Measurements from ENCODE around the gene LRRC18. TPM values are rescaled to one million over a fixed set of nuclear protein-coding genes. Genes with fewer than 3 reads are reported as not detected.

Gene LRRC18
- polyA plus RNA-seq (ENCODE audit: insufficient read length in 10 of 10), result under 1 TPM in 4 of 10 donors, not detected in 6; 0.10 to 0.15 (median 0.14) TPM
- long read RNA-seq, donor 1, result 0 reads
- long read RNA-seq, donor 2, result 0 reads
- long read RNA-seq, donor 3, result 0 reads
- long read RNA-seq, donor 4, result 0 reads
- long read RNA-seq, donor 5, result 0 reads
- long read RNA-seq, donor 6, result 0 reads
- long read RNA-seq, donor 7, result 0 reads
- long read RNA-seq, donor 8, result 0 reads
- long read RNA-seq, donor 9, result 0 reads

GRCh38 chr10:48939790-48940325, at the start of gene LRRC18:
Gene LRRC18 (minus strand): TSS chr10:48939840. CDS start chr10:48914155, 25,685 bp downstream.
- no peak for DNase-seq

- no peak for DNase-seq
Measured at GRCh38 chr10:48985621-48986158, 46.0 kb upstream of the LRRC18 start.

- no peak for DNase-seq
Measured at GRCh38 chr10:48983648-48984351, 44.2 kb upstream of the LRRC18 start.

DNA sequence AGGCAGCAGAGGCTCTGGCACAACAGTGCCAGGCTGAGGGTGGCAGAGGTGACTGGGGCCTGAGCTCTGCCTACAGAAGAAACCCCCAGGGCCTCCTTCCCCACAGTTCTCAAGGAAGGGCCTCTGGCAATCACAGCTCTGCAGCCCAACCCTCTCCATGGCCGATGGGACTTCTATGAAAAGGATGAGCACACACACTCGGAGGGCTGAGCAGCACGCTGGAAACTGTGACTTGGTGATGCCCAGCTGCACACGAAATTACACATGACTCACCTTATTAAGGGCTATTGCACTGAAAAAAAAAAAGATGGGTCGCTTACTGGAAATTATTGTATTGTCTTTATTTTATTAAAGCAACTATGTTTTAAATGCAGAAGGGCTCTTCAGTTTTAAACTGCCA, 42.9 kb upstream of the LRRC18 start:
- no peak for DNase-seq

DNA sequence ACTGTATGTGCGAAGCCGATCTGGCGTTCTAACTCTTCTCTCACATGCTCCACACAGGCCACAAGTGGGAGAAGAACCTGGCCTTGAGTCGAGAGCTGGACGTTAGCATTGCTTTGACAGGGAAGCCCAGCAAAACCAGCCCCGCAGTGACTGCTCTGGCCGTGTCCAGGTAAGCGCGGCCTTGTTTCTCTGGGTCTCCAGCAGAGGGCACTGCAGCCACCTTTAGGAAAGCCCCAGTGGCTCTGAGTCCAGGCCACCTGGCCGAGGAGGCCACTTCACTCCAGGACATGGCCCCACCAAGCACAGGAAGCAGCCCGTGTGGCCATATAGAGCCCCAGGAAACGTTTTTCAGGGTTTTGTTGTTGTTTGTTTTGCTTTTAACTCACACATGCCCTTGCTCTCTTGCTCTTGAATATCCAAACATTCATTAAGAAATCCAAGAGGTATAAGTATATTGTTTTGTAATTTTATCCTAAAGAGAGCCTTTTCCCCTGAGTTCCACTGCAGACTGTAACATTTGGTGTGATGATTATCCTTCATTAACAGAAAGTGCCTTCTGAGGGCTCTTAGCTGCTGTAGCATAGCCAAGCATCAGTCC, 41.8 kb upstream of the LRRC18 start:
- peak; percentile 26 to 66 (median 38) for DNase-seq

DNA sequence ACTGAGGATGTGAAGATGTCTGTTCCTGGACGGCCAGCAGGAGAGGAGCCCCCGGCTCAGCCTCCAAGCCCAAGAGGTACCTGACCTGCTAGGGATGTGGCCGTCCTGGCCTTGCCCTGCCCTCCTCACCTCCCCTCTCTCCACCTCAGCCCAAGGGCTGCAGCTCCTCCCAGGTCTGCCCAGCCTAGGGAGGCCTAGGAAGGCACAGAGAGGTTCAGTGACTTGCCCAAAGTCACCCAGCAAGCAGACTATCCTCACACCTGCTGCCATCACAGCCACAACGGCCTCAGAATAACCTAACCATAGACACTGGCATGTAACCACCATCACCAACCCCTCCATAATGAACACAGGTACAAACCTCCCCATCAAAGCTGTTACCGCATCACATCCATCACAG, 38.7 kb upstream of the LRRC18 start:
- no peak for DNase-seq

DNA sequence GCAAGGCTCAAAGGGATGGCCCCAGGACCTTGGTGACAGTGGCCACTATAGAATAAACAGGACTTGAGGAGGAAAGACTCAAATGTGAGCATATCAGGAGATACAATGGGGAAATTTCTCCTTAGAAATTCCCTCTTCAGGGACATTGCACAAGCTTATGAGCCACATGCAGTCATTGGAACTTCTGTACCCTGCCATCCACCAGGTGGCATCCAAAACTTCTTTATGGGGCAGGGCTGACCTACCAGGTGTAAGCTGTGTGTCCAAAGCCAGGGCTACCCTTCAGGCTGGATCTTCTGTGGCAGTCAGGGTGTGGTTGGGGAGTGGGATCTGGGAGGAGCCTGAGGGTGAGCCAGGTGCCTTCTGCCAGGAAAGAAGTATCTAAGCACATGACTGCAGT, 36.6 kb upstream of the LRRC18 start:
- DNase-seq, result peak in 1 of 3 donors; percentile 2

DNA sequence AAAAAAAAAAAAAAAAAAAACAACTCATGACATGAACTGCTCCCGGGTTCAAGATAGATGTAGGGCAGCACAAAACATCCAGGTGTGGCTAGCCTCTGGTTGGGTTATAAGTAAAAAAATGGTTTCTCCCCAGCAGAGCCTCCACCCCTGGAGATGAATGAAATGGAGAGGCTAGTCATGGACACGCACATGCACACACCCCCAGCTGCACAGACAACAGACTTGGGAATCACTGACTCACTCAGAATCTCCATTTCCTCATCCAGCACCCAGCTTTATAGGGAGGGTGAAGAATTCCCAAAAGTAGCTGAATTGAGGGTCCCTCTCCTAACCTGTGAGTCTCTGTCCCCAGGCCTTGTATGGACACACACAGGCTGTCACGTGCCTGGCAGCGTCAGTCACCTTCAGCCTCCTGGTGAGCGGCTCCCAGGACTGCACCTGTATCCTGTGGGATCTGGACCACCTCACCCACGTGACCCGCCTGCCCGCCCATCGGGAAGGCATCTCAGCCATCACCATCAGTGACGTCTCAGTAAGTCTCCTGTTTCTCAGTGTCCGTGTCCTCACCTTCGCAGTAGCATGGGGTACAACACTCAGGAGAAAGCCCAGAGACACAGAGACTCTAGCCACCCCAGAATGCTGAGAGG, 35.0 kb upstream of the LRRC18 start:
- no peak for DNase-seq

DNA sequence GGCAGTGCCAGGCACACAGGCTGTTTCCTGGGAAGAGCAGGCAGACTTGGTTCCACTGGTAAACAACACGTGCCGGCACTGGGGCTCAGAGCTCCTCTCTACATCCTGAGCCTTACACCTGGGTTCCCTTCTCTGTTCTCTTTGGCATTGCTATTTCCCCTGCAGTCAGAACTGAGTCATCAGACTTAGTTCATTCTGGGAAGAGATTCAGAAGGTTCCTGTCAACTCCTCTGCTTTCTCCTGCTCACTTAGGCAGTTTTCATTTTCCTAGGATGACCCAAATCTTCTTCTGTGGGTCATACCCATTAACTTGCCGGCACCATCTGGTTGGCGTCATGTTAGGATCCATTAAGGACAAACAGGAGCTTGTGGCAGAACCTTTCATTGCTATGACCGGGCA, 33.4 kb upstream of the LRRC18 start:
- DNase-seq, result no peak

GRCh38 chr10:48970654-48971053, 31.0 kb upstream of the LRRC18 start:
- no peak for DNase-seq

DNA sequence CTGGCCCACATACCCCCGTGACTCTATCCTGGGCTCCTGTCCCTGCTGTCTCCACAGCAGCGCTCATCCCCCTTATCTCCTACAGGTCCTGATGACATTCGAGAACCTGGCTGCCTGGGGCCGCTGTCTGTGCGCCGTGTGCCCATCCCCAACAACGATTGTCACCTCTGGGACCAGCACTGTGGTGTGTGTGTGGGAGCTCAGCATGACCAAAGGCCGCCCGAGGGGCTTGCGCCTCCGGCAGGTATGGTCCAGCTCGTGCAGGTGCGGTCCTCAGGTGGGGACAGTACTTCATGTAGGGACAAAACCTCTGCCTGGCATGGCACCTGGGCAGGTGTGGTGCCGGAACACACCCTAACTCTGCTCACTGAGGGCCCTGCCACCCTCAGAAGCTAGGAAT, 30.4 kb upstream of the LRRC18 start:
- DNase-seq, result no peak

DNA sequence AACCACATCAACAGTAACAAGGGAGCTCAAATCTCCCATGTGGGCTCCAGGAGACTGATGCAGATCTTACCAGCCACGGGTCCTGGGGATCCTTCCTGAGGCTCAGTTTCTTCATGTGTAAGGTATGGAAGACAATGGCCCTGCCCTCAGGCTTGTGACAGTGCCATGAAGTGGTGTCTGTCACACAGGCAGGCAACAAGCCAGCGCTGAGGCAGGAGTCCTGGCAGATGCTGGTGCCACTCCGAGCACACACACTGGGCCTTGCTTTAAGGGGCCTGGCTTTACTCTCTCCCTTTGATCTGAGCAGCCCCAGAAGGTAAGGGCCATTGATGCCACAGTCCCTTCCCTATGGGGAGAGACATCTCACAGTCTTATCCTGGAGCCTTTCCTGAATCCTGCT, 28.4 kb upstream of the LRRC18 start:
- no peak for DNase-seq

- no peak for DNase-seq
Measured at GRCh38 chr10:48965460-48965859, 25.8 kb upstream of the LRRC18 start.

GRCh38 chr10:48964038-48964437, 24.4 kb upstream of the LRRC18 start:
- DNase-seq, result no peak

DNA sequence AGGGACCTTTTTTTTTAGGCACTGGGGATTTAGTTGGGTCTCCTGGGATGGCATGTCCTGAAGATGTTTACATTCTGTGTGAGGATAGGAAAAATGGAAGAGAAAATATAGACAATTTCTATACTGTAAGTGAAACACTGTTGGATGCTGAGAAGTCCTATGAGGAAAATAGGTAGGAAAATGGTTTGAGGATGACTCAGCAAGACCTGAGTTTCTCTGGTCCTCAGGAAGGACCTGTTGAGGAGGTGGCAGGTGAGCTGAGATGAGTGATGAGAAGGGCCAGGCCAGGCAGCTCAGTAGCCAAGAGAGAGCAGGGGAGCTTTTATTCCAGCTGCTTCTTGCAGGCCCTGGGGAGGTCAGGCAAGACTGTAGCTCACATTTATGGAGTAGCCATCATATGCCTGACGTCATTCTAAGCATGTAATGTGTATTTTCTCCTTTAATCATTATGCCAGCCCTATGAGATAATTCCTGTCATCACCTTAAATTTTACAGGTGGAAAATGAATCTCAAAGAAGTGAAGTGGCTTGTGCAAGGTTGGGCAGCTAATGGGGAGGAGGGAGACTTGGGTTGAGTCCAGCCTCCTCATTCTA, 19.1 kb upstream of the LRRC18 start:
- peak in 1 of 3 donors; percentile 53 for DNase-seq

- no peak for DNase-seq
Measured at GRCh38 chr10:48957361-48958151, 17.9 kb upstream of the LRRC18 start.

GRCh38 chr10:48951707-48952106, 12.1 kb upstream of the LRRC18 start:
- no peak for DNase-seq

GRCh38 chr10:48948470-48949037, 8.9 kb upstream of the LRRC18 start:
- DNase-seq, result no peak

GRCh38 chr10:48947690-48948469, 8.2 kb upstream of the LRRC18 start:
- DNase-seq, result peak; percentile 33 to 87 (median 73)

Data from muscle of back (tissue), 13 donors.